GM21447 (cell line): ENCODE measurements around the gene TBL1XR1.
"Not testable (repeated sequence)": the region's sequence is repeated elsewhere in the genome, so short reads cannot be mapped to it uniquely, and the experiment has no call there.

Experiments used
- ATAC-seq: cut with Tn5 transposase; IDR thresholded peaks from one replicate; pipeline ENCODE4 v1.9.1; 2021; ENCODE audit not compliant: unreplicated experiment

Gene TBL1XR1

DNA sequence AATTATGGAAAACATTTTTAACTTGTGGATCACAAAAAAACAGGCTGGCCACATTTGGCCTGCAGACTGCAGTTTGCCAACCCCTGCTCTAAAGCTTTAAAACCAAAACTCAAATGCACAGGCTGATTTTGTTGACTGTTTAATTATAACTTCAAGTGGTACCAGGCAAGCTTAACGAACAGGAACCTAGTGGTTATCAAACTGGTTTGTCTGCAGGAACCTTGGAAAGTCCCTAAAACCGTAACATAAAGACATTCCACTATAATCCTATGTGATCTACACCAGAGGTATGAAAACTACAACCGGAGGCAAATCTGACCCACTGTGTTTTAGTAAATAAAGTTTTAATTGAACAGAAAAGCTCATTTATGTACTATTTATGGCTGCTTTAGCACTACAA lies 52.4 kb downstream of the TBL1XR1 start:
- peak; percentile 50 for ATAC-seq

DNA sequence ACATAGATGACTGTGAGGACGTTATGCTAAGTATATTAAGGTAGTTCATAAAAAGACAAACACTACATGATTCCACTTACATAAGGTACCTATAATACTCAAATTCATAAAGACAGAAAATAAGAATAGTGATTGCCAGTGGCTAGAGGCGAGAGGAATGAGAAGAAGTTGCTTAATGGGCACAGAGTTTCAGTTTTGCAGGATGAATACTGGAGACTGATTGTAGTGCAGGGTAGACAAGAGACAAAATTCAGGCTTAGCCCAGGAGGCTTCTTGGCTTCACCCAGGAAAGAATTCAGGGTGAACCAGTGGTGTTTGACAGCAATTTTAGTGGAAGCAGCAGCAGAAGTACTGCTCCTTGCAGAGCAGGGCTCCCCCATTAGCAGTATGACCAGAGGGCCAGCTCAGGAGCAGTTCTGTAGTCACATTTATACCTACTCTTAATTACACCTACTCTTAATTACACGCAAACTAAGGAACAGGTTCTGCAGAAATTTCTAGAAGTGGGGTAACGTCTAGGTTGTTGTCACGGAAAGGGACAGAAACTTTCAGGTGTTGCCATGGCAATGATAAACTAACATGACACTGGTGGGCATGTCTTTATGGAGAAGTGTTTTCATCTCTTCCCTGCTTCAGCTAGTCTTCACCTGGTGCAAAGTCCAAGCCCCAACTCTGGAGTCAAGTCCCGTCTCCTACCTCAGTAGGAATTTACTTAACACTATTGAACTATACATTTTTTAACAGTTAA lies 55.2 kb downstream of the TBL1XR1 start:
- ATAC-seq, result no peak

DNA sequence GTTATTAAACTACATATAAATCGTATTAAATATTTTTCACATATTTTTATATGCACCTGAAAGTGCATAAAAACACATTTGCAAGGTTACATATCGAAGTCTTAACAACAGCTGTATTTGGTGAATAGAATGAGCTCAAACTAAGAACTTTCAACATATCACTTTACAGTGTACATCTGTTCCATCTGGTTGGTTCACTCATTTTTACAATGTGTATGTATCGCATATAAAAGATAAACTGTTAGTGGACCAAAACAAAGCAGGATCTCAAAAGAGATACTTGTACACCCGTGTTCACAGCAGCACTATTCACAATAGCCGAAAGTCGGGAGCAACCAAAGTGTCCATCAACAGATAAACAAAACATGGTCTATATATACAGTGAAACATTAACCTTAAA lies 55.8 kb downstream of the TBL1XR1 start:
- no peak for ATAC-seq

DNA sequence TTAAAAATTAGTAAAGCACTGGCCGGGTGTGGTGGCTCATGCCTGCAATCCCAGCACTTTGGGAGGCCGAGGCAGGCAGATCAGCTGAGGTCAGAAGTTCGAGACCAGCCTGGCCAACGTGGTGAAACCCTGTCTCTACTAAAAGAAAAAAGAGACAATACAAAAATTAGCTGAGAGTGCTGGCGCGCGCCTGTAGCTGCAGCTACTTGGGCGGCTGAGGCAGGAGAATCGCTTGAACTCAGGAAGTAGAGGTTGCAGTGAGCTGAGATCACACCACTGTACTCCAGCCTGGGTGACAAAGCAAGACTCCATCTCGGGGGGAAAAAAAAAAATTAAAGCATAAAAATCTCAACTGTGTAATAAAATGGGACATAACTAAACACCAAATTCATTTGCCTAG lies 58.1 kb downstream of the TBL1XR1 start:
- not testable (repeated sequence) for ATAC-seq

DNA sequence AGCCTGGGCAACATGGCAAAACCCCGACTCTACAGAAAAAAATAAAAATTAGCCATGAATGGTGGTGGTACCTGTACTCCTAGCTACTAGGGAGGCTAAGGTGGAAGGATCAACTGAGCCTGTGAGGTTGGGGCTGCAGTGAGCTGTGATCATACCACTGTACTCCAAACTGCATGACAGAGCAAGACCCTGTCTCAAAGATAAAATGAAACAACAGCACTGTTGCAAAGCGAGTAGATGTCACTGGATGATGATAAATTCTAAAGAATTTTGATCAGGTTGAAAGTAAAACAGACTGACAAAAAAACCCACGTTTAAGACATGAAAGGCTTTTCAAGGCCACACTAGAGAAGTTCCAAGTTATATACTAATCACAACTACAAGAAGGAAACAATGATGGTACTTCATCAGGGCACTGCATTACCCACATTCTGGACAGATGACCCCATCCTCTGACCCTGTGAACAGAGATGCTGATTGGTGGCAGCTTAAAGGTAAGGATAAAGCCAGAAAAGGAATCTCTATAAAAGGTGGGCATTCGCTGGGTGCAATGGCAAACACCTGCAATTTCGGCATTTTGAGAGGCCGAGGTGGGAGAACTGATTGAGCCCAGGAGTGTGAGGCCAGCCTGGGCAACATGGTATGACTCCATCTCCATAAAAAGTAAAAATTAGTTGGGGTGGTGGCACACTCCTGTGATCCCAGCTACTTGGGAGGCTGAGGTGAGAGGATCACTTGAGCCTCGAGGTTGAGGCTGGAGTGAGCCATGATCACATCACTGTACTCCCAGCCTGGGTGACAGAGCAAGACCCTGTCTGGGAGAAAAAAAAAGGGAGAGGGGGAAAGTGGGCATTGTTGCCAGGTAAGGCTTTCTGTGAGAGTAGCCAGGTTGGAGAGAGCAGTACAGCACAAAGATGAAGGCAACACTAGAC lies 59.2 kb downstream of the TBL1XR1 start:
- no peak for ATAC-seq

DNA sequence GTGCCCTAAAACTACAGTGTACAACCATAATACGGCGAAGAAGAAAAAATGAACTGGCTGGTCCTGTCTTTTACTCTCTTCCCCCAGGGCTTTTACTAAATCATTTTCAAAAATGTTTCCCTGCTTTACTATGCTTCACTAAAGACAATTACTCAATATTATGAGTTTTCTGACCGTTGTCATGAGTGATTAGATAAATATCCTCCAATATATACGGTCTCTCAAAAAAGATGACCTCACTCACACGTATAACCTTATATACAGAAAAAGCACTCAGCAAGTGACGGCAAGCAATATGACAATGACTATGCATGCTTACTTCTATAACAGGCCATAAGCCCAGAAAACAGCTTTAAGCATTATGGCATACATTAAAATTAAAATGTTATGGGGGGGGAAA lies 60.5 kb downstream of the TBL1XR1 start:
- ATAC-seq, result no peak

DNA sequence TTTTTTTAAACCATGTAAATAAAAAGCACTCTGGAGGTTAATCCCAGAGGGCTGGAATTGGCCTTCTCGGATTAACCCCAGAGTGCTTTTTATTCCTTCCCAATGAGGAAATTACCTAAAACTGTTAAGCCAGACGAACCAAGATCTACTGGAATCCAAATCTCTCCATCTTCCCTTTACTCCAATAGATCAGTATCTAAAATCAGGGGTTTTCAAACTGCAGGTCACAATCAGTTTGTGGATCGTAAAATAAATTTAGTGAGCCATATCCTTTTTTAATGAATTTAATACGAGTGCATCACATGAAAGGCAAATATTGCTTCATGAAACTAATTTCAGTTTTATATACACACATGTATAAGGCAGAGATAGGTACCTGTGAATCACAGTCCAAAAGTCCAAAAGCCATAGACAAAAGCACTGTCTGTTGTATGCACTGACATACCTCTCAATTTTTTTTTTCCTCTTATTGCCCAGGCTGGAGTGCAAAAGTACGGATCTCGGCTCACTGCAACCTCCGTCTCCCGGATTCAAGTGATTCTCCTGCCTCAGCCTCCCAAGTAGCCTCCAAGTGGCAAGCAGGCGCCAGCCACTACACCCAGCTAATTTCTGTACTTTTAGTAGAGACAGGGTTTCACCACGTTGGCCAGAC lies 61.3 kb downstream of the TBL1XR1 start:
- no peak for ATAC-seq

DNA sequence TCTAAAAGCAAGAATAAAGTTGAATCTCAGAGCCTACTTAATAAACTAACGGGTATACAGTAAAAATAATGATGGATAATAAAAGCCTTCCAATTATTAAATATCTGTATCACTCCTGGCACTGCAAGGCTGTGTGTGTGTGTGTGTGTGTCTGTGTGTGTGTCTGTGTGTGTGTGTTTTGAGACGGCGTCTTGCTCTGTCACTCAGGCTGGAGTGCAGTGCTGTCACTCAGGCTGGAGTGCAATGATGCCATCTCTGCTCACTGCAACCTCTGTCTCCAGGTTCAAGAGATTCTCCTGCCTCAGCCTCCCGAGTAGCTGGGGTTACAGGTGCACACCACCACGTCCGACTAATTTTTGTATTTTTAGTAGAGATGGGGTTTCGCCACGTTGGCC lies 62.5 kb downstream of the TBL1XR1 start:
- ATAC-seq, result no peak

DNA sequence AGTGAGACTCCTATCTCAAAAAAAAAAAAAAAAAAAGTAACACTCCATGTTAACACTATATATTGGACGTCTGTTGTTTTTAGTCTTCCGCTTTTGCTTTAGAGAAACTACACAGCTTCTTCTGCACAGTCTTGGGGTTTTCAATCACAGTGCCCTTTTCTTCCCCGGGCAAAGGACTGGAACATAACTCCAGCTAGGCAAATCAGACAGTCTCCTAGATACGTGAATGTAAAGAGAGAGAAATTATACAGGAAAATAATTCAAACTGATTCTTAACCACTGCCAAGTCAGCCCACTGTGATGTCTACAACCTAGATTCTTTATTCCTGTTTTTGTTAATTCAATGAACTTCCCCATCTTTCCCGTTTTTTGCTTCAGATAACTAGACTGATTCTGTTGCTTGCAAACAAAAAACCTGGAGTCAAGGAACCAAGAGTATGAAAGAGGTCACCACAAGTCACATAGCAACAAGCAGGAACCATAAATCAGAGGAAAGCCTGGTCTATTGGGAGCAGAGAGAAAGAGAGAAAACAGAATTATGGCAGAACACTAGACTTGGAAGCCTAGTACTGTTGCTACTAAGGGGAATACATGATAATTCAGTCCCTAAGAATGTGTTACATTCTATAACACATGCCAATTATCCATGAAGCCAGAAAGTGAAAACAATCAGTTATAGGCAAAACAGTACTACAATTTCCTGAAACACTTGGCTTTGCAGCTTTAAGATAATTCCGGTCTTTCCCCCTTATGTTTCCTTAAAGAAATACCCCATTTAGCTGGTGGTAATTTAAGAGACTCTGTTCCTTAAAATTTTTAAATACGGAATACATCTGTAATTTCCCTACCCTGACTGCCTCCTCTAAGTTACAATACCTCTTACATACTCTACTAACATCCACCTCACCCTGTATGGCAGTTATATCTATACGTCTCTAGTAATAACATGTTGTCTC lies 63.1 kb downstream of the TBL1XR1 start:
- no peak for ATAC-seq

DNA sequence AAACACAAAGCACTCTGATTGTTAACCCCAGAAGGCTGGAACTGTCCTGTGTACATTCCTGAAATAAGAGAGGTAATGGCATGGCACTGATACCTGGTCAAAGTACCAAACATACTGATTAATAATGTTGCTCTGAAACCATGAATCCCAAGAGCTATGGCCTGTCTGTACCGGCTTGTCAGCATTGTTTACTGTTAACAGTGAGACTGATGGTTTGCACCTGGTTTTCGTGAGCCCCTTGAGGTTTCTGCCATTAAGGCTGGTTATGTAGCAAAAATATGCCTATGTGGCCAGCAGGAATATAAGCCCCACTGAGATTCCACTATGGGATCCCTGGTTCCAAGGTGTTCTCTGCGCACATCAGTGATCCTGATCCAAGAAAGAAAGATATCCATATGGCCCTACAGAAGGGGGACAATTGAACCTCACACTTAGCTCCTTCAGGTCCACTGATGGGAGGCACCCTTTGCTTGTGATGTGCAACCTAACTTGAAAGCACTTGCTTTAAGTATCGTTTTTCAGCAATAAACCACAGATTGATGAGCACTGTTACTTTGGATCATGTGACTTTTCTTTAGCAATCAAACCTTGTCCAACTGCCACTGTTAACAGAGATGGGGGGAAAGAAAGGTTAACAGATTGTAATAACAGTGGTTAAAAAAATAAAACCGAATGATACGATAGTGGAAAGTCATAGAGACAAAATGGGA lies 65.2 kb downstream of the TBL1XR1 start:
- no peak for ATAC-seq

DNA sequence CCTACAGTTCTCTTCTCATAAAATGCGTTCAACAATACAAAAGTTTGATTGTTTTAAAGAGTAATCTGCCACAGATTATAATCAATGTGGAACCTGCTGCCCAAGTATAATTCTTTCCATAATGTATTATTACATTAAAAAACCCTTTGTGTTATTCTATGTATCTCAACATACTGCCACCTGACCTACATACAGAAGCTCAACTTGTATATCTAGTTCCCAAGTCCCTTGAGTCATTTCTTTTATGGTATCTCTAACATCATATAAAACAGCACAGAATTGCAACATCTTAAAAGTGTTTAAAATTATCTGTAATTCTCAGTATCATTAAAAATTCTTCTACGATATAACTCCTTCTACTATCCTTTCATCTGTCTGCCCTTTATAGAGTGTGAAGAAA lies 70.3 kb downstream of the TBL1XR1 start:
- ATAC-seq, result no peak

DNA sequence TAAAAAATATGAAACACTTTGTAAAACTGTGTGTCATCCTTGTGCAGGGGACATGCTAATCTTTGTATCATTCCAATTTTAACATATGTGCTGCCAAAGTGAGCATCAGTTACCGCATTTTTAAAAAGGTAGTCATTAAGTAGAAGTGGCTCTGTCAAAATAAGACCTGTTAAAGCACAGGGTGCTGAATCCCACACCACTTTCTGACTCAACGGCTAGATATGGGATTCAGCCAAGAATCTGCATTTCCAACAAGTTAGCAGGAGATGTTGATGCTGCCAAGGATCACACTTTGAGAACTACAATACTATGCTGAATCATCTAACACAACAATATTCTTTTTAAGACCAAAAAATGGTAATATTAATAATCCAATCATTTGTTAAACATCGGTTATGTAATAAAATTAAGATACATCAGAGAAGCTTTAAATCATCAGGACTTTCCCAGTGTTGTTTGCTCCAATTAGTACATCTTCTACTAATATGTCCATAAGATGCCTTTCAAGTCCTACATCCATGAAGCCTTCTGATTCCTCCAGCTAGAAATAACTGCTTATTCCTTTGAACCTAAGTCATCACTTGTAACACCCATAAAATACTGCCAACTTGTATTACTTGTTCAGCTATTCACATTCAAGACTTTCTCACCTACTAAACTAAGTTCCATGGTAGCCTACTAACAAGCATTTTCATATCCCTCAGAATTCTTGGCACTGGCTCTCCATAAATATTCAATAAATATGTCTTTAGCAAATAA lies 71.1 kb downstream of the TBL1XR1 start:
- no peak for ATAC-seq

DNA sequence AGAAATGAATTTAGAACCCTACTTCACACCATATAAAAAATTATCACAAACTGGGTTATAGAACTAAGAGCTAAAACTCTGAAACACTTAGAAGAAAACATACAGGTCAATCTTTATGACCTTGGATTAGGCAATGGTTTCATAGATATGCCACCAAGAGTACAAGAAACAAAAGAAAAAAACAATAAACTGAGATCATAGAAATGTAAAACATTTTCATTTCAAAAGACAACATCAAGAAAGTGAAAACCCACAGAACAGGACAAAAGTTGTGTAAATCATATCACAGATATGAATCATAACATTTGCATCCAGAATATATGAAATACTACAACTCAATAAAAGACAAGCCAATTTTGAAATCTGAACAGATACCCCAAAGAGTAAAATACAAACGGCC lies 72.4 kb downstream of the TBL1XR1 start:
- no peak for ATAC-seq

DNA sequence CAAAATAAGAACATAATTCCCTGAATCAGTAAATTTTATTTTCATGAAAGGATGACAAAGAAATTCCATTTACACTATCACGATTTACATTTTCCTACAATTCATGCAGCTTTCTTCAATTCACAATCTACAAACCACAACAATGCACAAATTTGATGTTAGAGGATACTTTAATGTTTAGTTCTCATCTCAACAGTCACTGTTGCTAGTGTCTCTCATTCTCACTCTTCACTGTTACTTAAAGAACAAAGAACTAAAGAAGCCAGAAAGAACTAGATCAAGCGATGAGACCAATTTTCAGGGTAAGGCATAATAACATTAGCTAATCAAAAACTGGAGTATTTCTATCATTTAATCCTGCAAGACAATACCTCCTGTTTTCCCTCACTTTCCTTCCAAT lies 73.5 kb downstream of the TBL1XR1 start:
- no peak for ATAC-seq

DNA sequence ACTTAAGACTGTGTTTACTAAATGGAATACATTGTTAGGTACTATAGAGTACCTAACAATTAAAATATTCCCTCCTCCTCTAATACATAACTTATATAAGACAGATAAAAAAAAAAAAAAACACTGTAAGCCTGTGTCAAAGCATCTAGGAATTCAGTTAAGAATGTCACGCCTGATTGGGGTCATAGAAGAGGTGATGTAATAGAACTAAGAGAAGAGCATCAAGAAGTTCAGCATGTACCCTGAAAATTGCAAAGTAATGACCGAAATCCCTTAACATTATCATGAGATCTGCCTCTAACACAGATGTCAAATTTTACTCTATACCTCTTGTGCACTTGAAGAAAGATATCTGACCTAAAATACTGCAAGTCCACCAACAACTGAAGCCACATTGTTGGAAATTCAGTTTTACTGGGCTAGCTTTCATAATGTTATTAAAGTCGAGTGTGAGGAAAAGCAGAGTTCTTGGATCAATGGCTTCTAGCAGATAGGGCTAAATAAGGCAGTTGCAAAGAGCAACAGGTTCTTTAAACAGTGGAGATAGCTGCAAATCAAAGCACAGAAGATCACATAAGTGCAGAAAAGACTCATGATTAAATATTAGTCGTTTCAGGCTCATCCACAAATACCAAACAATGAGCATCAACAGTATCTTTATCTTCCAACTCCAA lies 75.0 kb downstream of the TBL1XR1 start:
- no peak for ATAC-seq

DNA sequence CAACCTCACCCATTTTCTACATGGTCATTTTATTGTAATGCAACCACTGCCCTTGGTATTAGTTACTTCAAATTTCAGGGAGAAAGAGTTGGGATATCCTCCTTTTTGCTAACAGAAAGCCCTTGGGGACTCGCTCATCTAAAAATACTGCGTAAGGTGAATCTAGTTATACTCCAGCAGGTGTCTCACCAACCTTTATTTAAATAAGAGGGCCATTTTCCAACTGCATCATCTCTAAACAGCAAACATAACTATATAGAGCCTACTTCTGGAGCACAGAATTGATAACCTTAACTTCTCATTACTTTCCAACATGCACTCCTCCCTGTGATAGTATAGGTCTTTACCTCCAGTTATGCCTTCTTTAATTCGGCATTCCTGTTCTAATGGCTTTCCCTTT lies 77.5 kb downstream of the TBL1XR1 start:
- ATAC-seq, result no peak

DNA sequence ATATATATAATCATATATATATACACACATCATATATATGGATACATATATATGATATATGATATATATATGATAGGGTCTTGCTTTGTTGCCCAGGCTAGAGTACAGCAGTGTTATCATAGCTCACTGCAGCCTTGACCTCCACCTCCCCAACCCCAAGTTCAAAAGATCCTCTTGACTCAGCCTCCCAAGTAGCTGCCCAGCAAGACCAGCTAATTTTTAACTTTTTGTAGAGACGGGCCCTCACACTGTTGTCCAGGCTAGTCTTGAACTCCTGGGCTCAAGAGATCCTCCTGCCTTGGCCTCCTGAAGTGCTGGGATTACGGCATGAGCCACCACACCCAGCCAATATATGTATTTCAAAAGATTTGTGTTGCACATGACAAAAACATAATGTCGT lies 83.0 kb downstream of the TBL1XR1 start:
- no peak for ATAC-seq

DNA sequence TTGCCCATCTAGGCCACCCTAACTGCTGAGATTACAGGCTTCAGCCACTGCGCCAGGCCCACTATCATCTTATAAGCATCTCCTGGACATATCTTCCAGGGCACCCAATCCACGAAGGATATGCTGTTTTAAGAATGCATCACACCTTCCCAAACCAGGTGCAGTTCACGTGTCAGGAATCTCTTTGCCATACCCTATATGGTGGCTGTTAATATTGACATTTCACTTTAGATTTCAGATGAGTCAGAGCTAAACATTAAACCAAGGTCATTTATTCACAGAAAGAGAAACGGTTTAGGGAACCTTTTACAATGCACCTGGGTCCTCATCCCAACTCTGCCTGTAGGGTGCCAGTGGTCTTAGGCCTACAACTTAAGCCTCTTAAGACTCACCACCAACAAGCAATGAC lies 85.7 kb downstream of the TBL1XR1 start:
- no peak for ATAC-seq

DNA sequence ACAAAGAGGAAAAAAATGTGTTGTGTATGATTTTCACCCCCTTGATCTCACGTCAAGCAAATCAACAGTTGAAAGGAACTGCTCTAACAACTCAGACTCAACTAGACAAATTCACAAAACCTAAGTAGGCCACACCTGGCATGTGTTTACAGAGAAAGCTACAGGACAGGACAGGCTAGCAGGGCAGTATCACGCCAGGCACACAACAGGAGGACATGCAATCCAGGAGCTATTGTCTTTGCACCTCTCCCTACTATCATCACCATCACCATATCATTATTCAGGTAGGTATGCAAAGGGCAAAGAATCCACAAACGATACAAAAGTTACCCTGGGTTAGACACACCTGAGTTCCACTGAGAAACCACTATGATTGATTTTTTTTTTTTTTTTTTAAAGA lies 86.4 kb downstream of the TBL1XR1 start:
- ATAC-seq, result no peak
